BE2C (cell line): ENCODE data around the gene EPHA6.
"Not testable (repeated sequence)": the region's sequence is repeated elsewhere in the genome, so short reads cannot be mapped to it uniquely, and the experiment has no call there.

ENCODE experiments used
- DNase-seq: peaks from one replicate; pipeline ENCODE4 v3.0.0-alpha.2; 2020
- H3K27me3 ChIP-seq: fragments of 250-450 bp; sonication (Bioruptor Pico); 2 replicates; pipeline ENCODE4 v1.5.1; 2020; ENCODE audit warnings: mild to moderate bottlenecking
- H3K36me3 ChIP-seq: fragments of 250-450 bp; sonication (Bioruptor Pico); 2 replicates; pipeline ENCODE4 v1.5.1; 2020; ENCODE audit warnings: mild to moderate bottlenecking
- H3K4me1 ChIP-seq: fragments of 250-450 bp; sonication (Bioruptor Pico); 2 replicates; pipeline ENCODE4 v1.5.1; 2020
- H3K4me3 ChIP-seq: 2 replicates; pipeline ENCODE4 v1.5.1; 2011; ENCODE audit warnings: low read depth, low read length
- H3K9me3 ChIP-seq: fragments of 250-450 bp; sonication (Bioruptor Pico); 2 replicates; pipeline ENCODE4 v1.5.1; 2020
- TF ChIP-seq, protein P1 (sequence below): IDR thresholded peaks from 2 replicates; pipeline ENCODE4 v1.5.1; 2012; ENCODE audit warnings: mild to moderate bottlenecking, low read depth, low read length

The EPHA6 gene

DNA sequence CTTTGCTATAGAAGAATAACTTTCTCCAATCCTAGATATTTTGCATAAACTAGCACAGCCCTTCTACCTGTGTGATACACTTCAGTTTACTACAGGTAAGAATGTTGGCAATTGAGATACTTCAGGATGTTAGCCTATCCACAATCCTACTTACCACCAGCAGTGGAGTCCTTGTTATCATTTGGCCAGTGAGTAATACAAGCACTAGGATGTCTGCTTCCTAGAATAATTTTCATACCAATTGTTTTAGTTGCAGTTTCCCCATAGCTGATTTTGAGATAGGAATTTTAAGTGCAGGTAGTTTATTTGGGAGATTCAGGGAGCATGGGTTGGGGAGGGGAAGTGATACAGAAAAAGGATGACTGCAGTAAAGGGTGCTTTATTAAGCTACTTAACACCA lies 147.2 kb downstream of the EPHA6 start:
- Histone ChIP-seq H3K4me1 (no peaks in the 10 kb centered on the region), H3K27me3 (no peaks in the 10 kb centered on the region), H3K36me3 (no peaks in the 10 kb centered on the region), H3K9me3 (no peaks in the 10 kb centered on the region), H3K4me3 (no peak overlapping the region)
- TF ChIP-seq, protein P1, sequence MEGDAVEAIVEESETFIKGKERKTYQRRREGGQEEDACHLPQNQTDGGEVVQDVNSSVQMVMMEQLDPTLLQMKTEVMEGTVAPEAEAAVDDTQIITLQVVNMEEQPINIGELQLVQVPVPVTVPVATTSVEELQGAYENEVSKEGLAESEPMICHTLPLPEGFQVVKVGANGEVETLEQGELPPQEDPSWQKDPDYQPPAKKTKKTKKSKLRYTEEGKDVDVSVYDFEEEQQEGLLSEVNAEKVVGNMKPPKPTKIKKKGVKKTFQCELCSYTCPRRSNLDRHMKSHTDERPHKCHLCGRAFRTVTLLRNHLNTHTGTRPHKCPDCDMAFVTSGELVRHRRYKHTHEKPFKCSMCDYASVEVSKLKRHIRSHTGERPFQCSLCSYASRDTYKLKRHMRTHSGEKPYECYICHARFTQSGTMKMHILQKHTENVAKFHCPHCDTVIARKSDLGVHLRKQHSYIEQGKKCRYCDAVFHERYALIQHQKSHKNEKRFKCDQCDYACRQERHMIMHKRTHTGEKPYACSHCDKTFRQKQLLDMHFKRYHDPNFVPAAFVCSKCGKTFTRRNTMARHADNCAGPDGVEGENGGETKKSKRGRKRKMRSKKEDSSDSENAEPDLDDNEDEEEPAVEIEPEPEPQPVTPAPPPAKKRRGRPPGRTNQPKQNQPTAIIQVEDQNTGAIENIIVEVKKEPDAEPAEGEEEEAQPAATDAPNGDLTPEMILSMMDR: no peak
- DNase-seq: no peak

DNA sequence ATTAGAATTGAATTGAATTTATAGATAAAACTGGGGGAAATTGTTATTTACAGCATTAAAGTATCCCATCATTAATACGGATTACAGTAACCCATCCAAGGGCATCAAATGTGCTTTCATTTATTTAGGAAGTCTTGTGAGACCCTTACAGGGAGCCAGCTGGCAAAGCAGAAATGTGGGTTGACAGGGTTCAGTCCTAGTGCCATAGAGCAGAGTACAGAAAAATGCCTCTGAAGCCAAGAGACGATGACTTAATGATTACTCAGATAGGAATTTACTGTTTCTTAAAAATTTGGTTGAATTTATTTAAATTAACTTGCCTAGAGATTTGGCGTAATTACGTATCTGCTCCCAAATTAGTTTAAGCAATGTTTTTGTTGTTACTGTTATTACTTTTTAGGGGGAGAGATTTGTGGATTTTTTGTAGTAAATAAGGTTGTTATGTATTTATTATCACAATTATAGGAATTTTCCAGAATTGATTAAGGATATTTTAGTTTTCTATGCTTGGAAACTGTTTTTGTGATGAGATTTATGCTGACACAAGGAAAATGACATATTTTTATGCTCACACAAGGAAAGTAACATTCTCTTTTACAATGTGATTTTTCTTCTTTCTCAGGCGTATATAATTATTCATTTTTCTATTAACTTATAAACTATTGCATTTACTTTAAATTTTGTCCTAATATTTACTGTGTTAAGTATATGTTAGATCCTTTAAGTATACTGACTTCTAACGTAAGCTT lies 152.0 kb downstream of the EPHA6 start:
- no peaks in the 10 kb centered on the region for H3K9me3 ChIP-seq
- H3K4me1 ChIP-seq: no peaks in the 10 kb centered on the region
- H3K27me3 ChIP-seq: no peaks in the 10 kb centered on the region
- TF ChIP-seq, protein P1: no peak
- H3K4me3 ChIP-seq: no peak overlapping the region
- H3K36me3 ChIP-seq: no peaks in the 10 kb centered on the region
- no peak for DNase-seq

DNA sequence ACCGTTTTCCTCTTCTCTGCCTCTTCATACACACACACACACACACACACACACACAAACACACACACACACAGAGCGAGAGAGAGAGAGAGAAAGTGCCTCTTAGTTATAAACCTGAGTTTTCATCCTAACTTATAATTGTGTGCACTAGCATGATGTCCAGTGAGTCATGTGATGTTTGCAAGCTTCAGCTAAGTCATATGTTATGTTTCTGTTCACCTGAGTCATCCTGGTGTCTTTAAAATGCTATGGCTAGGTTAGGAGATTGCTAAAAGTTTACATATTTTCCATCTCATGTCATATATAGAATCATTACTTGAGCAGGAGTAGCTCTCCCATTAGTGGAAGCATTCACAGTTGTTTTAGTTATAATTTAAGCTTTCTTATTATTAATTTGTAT lies 155.8 kb downstream of the EPHA6 start:
- no peaks in the 10 kb centered on the region for H3K36me3 ChIP-seq
- TF ChIP-seq, protein P1: no peak
- H3K9me3 ChIP-seq: no peaks in the 10 kb centered on the region
- H3K4me3 ChIP-seq: no peak overlapping the region
- DNase-seq: no peak
- no peaks in the 10 kb centered on the region for H3K27me3 ChIP-seq
- H3K4me1 ChIP-seq: no peaks in the 10 kb centered on the region

DNA sequence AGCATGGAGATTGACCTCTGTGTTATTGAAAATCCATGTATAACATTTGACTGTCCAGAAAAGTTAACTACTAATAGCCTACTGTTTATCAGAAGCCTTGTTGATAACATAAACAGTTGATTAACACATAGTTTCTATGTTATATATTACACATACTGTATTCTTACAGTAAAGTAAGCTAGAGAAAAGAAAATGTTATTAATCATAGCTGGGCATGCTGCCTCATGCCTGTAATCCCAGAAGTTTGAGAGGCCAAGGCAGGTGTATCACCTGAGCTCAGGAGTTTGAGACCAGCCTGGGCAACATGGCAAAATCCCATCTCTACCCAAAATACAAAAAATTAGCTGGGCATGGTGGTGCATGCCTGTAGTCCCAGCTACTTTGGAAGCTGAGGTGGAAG lies 163.3 kb downstream of the EPHA6 start:
- TF ChIP-seq, protein P1: no peak
- H3K36me3 ChIP-seq: no peaks in the 10 kb centered on the region
- no peak overlapping the region for H3K4me3 ChIP-seq

DNA sequence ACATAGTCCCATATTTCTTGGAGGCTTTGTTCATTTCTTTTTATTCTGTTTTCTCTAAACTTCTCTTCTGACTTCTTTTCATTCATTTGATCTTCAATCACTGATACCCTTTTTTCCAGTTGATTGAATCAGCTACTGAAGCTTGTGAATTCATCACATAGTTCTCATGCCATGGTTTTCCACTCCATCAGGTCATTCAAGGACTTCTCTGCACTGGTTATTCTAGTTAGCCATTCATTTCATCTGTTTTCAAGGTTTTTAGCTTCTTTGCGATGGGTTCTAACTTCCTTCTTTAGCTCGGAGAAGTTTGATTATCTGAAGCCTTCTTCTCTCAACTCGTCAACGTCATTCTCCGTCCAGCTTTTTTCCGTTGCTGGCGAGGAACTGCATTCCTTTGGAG lies 169.3 kb downstream of the EPHA6 start:
- not testable (repeated sequence) for DNase-seq

More for the DNA sequence above, 163.3 kb downstream of the EPHA6 start:
- H3K27me3 ChIP-seq: no peaks in the 10 kb centered on the region
- H3K9me3 ChIP-seq: no peaks in the 10 kb centered on the region
- H3K4me1 ChIP-seq: no peaks in the 10 kb centered on the region
- DNase-seq: no peak

DNA sequence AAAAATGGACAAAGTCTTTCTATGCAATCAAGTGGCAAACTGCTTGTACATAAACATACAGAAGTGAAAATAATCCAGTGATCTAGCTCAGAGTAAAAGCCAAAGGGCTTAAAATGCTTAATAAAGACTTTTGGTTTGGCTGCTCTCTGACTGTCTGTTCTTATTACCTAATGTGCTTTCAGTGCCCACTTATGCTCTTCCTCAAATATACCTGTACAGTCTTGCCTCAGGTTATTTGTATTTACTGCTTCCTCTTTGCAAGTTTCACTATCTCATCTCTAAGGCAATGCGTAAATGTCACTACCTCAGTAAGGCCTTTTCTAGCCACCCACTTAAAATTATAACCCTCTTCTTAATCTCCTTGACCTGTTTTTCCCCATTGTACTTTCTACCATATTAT lies 171.8 kb downstream of the EPHA6 start:
- Histone ChIP-seq H3K4me3 (no peak overlapping the region), H3K27me3 (no peaks in the 10 kb centered on the region), H3K4me1 (no peaks in the 10 kb centered on the region), H3K36me3 (no peaks in the 10 kb centered on the region), H3K9me3 (no peaks in the 10 kb centered on the region)
- no peak for DNase-seq
- TF ChIP-seq, protein P1: no peak

More for the DNA sequence above, 169.3 kb downstream of the EPHA6 start:
- not testable (repeated sequence) for H3K36me3 ChIP-seq, H3K4me3 ChIP-seq, H3K4me1 ChIP-seq, H3K27me3 ChIP-seq, H3K9me3 ChIP-seq
